ENCODE data around the gene NEDD8.

NEDD8 gene

GRCh38 chr14:24232121-24232644, at the start of gene NEDD8:
NEDD8 (minus strand) TSS chr14:24232367; CDS start chr14:24232267, 100 bp downstream.
- peak within 1 kb of the TSS; percentile 100 for H3K4me3 ChIP-seq (ENCODE audit: low read depth, low read length)
- no peaks in the 10 kb centered on the region for H3K27me3 ChIP-seq (ENCODE audit: control insufficient read depth, insufficient read depth, low read length)
- no peak for TF ChIP-seq CTCF (IDR thresholded peaks at IDR 0.05)
- peak within 1 kb of the TSS; percentile 98 for H3K4me2 ChIP-seq (ENCODE audit: low read length)
- H3K36me3 ChIP-seq (ENCODE audit: control insufficient read depth, insufficient read depth, low read length) = no peaks in the 10 kb centered on the region
- peaks cover 44% of the 10 kb centered on the region for H3K4me1 ChIP-seq
- H3K9me3 ChIP-seq (ENCODE audit: control insufficient read depth, low read length) = no peaks in the 10 kb centered on the region
- H2AFZ ChIP-seq = peak within 1 kb of the TSS; percentile 68
- H3K27ac ChIP-seq = peak within 1 kb of the TSS; percentile 98
- H3K9ac ChIP-seq = peak within 1 kb of the TSS; percentile 68
- H3K79me2 ChIP-seq = peaks cover 16% of the 10 kb centered on the region

- Histone ChIP-seq H3K79me2 (no peaks in the 10 kb centered on the region), H3K4me2 (ENCODE audit: low read length) (no peak overlapping the region), H2AFZ (no peak overlapping the region), H3K27ac (no peak overlapping the region), H3K9me3 (ENCODE audit: control insufficient read depth, low read length) (no peaks in the 10 kb centered on the region), H3K4me3 (ENCODE audit: low read depth, low read length) (no peak overlapping the region), H3K9ac (no peak overlapping the region), H3K27me3 (ENCODE audit: control insufficient read depth, insufficient read depth, low read length) (no peaks in the 10 kb centered on the region), H3K36me3 (ENCODE audit: control insufficient read depth, insufficient read depth, low read length) (no peaks in the 10 kb centered on the region), H3K4me1 (no peaks in the 10 kb centered on the region)
- no peak for TF ChIP-seq CTCF (IDR thresholded peaks at IDR 0.05)
These were observed 49.5 kb upstream of the NEDD8 start for GRCh38 chr14:24281636-24282035.

GRCh38 chr14:24280797-24281460, 48.8 kb upstream of the NEDD8 start:
- Histone ChIP-seq H3K9me3 (ENCODE audit: control insufficient read depth, low read length) (no peaks in the 10 kb centered on the region), H3K4me3 (ENCODE audit: low read depth, low read length) (no peak overlapping the region), H2AFZ (no peak overlapping the region), H3K27me3 (ENCODE audit: control insufficient read depth, insufficient read depth, low read length) (no peaks in the 10 kb centered on the region), H3K9ac (no peak overlapping the region), H3K4me2 (ENCODE audit: low read length) (no peak overlapping the region), H3K27ac (no peak overlapping the region), H3K79me2 (no peaks in the 10 kb centered on the region), H3K4me1 (no peaks in the 10 kb centered on the region), H3K36me3 (ENCODE audit: control insufficient read depth, insufficient read depth, low read length) (no peaks in the 10 kb centered on the region)
- no peak for TF ChIP-seq CTCF (IDR thresholded peaks at IDR 0.05)

GRCh38 chr14:24279301-24280186, 47.4 kb upstream of the NEDD8 start:
- no peak overlapping the region for H3K27ac ChIP-seq
- peaks cover 8% of the 10 kb centered on the region for H3K79me2 ChIP-seq
- H3K4me3 ChIP-seq (ENCODE audit: low read depth, low read length) = no peak overlapping the region

More at GRCh38 chr14:24279301-24280186, 47.4 kb upstream of the NEDD8 start:
- Histone ChIP-seq H3K9me3 (ENCODE audit: control insufficient read depth, low read length) (no peaks in the 10 kb centered on the region), H3K4me2 (ENCODE audit: low read length) (no peak overlapping the region), H3K27me3 (ENCODE audit: control insufficient read depth, insufficient read depth, low read length) (no peaks in the 10 kb centered on the region), H3K36me3 (ENCODE audit: control insufficient read depth, insufficient read depth, low read length) (no peaks in the 10 kb centered on the region), H2AFZ (no peak overlapping the region), H3K4me1 (no peaks in the 10 kb centered on the region), H3K9ac (no peak overlapping the region)
- TF ChIP-seq CTCF (IDR thresholded peaks at IDR 0.05) = no peak
